HCT116 (cell line): ENCODE measurements around the gene DPYD. TPM values are rescaled to one million over a fixed set of nuclear protein-coding genes. Genes with fewer than 3 reads are reported as not detected.

ENCODE experiments used
- ATAC-seq: fragments of 200-7000 bp; cut with Tn5 transposase; 2 replicates; pipeline ENCODE4 v1.9.1; 2020; ENCODE audit warnings: mild to moderate bottlenecking, moderate library complexity
- BruUV-seq: library from RNA; stranded (reverse); fragments of 400-500 nt; replicated peaks from 2 replicates; lab custom pipeline; 2021; lab: Mats Ljungman, UMichigan
- CTCF ChIA-PET: fragments of 300-600 bp; sonication (Branson Sonifier 250); formaldehyde crosslinking; loops from one replicate; lab custom pipeline; 2021; ENCODE audit warnings: antibody characterized with exemption; lab: Charles Lee
- POLR2A ChIA-PET: fragments of 300-600, 350-600 bp; sonication (Branson Sonifier 250); formaldehyde crosslinking; loops from one replicate; lab custom pipeline; 2021; ENCODE audit warnings: antibody characterized with exemption; lab: Charles Lee
- RAD21 ChIA-PET, 2 experiments: fragments of 300-600 bp; sonication (Branson Sonifier 250); formaldehyde crosslinking; loops; one replicate each; lab custom pipeline; 2023; ENCODE audit warnings: low total read pairs in 2 of 2; ENCODE audit not compliant: uncharacterized antibody in 2 of 2, unreplicated experiment in 2 of 2, low non-redundant PET in 1 of 2; lab: Charles Lee
- DNase-seq: peaks from one replicate; pipeline ENCODE4 v3.0.0-alpha.2; 2010; ENCODE audit warnings: low read depth, low spot score
- H2AFZ ChIP-seq: fragments of 200-600 bp; shearing (Covaris generic), sonication (generic); 2 replicates; pipeline ENCODE4 v1.6.1; 2017; ENCODE audit warnings: low read depth, mixed run types, mixed read lengths, antibody characterized with exemption, low read length; ENCODE audit not compliant: poor library complexity, severe bottlenecking
- H3K27ac ChIP-seq: 2 replicates; pipeline ENCODE4 v1.5.1; 2012; ENCODE audit warnings: low read depth, low read length
- H3K27me3 ChIP-seq: fragments of 200-600 bp; sonication (generic); 2 replicates; pipeline ENCODE4 v1.6.1; 2016; ENCODE audit warnings: mixed run types, low read length, mixed read lengths; ENCODE audit not compliant: insufficient read depth
- H3K36me3 ChIP-seq, 2 experiments: fragments of 200-500 bp in 1 of 2; fragments of 200-600 bp in 1 of 2; sonication (Bioruptor generic) in 1 of 2; sonication (generic) in 1 of 2; 2 replicates each; pipeline versions ENCODE4 v1.5.1 to v1.6.1; 2014 to 2016; ENCODE audit warnings: low read length in 2 of 2, inconsistent platforms in 1 of 2, mixed read lengths in 1 of 2, mixed run types in 1 of 2; ENCODE audit not compliant: insufficient read depth in 2 of 2, control insufficient read depth in 1 of 2
- H3K4me1 ChIP-seq, 2 experiments: fragments of 200-600 bp in 1 of 2; sonication (generic) in 1 of 2; 2 replicates each; pipeline versions ENCODE4 v1.5.1 to v1.6.1; 2012 to 2017; ENCODE audit warnings: low read length in 2 of 2, inconsistent platforms in 1 of 2, mild to moderate bottlenecking in 1 of 2, mixed read lengths in 1 of 2, mixed run types in 1 of 2, moderate library complexity in 1 of 2; ENCODE audit not compliant: insufficient read depth in 2 of 2, control insufficient read depth in 1 of 2
- H3K4me2 ChIP-seq: fragments of 200-600 bp; sonication (generic); 2 replicates; pipeline ENCODE4 v1.6.1; 2017; ENCODE audit warnings: mixed run types, low read length, mixed read lengths
- H3K4me3 ChIP-seq, 2 experiments: fragments of 200-600 bp in 1 of 2; sonication (generic) in 1 of 2; replicated peaks in 1 of 2; 2 replicates each; pipeline ENCODE4 v1.5.1; 2011 to 2016; ENCODE audit warnings: low read length in 2 of 2, control low read depth in 1 of 2, low read depth in 1 of 2, mild to moderate bottlenecking in 1 of 2, mixed read lengths in 1 of 2, mixed run types in 1 of 2
- H3K79me2 ChIP-seq: fragments of 200-600 bp; sonication (generic); 2 replicates; pipeline ENCODE4 v1.6.1; 2017; ENCODE audit warnings: mild to moderate bottlenecking, mixed run types, low read length, moderate library complexity, mixed read lengths; ENCODE audit not compliant: insufficient read depth
- H3K9ac ChIP-seq: fragments of 200-600 bp; sonication (generic); 2 replicates; pipeline ENCODE4 v1.6.1; 2016; ENCODE audit warnings: low read length, mixed read lengths
- H3K9me2 ChIP-seq: fragments of 200-600 bp; sonication (generic), shearing (Covaris generic); 2 replicates; pipeline ENCODE4 v1.6.1; 2017; ENCODE audit warnings: mixed run types, mild to moderate bottlenecking, moderate library complexity; ENCODE audit not compliant: insufficient read depth
- H3K9me3 ChIP-seq, 2 experiments: fragments of 200-500 bp in 1 of 2; fragments of 200-600 bp in 1 of 2; sonication (Bioruptor generic) in 1 of 2; sonication (generic) in 1 of 2; 2 replicates each; pipeline ENCODE4 v1.6.1; 2014 to 2017; ENCODE audit warnings: low read length in 2 of 2, mixed read lengths in 2 of 2, inconsistent platforms in 1 of 2, low read depth in 1 of 2, mild to moderate bottlenecking in 1 of 2, mixed run types in 1 of 2, moderate library complexity in 1 of 2; ENCODE audit not compliant: control insufficient read depth in 1 of 2, insufficient read depth in 1 of 2
- H4K20me1 ChIP-seq: fragments of 200-600 bp; sonication (generic), shearing (Covaris generic); 2 replicates; pipeline ENCODE4 v1.6.1; 2017; ENCODE audit warnings: mixed run types, mild to moderate bottlenecking, moderate library complexity; ENCODE audit not compliant: insufficient read depth
- CBX3 ChIP-seq: IDR thresholded peaks from 2 replicates; pipeline ENCODE4 v1.6.1; 2012; ENCODE audit warnings: low read depth
- CEBPB ChIP-seq: IDR thresholded peaks from 2 replicates; pipeline ENCODE4 v1.6.1; 2012; ENCODE audit warnings: low read depth
- EZH2 ChIP-seq: fragments of 200-600 bp; sonication (generic); IDR thresholded peaks from 2 replicates; pipeline ENCODE4 v1.6.1; 2017; ENCODE audit warnings: antibody characterized with exemption, mixed run types
- EZH2phosphoT487 ChIP-seq: fragments of 200-600 bp; IDR thresholded peaks from 2 replicates; pipeline ENCODE4 v1.6.1; 2018; ENCODE audit warnings: antibody characterized with exemption, borderline replicate concordance
- FOSL1 ChIP-seq: IDR thresholded peaks from 2 replicates; pipeline ENCODE4 v1.6.1; 2012; ENCODE audit warnings: low read depth
- JUND ChIP-seq: IDR thresholded peaks from 2 replicates; pipeline ENCODE4 v1.6.1; 2012
- POLR2A ChIP-seq: IDR thresholded peaks from 2 replicates; pipeline ENCODE4 v1.7.0; 2011; ENCODE audit warnings: borderline replicate concordance; ENCODE audit not compliant: insufficient read depth, insufficient read length; ENCODE audit errors: extremely low read depth
- POLR2AphosphoS5 ChIP-seq: IDR thresholded peaks from 2 replicates; pipeline ENCODE4 v1.6.1; 2011; ENCODE audit warnings: mild to moderate bottlenecking, low read depth, low read length, moderate library complexity
- RAD21 ChIP-seq: IDR thresholded peaks from 2 replicates; pipeline ENCODE4 v1.6.1; 2012; ENCODE audit warnings: low read depth, mild to moderate bottlenecking
- SIN3A ChIP-seq: IDR thresholded peaks from 2 replicates; pipeline ENCODE4 v1.6.1; 2012; ENCODE audit warnings: low read depth
- SP1 ChIP-seq: IDR thresholded peaks from 2 replicates; pipeline ENCODE4 v1.6.1; 2012; ENCODE audit warnings: low read depth
- SRF ChIP-seq: IDR thresholded peaks from 2 replicates; pipeline ENCODE4 v1.6.1; 2012; ENCODE audit warnings: low read depth
- intact Hi-C: fragments of 100-400 bp; cut with micrococcal nuclease; formaldehyde crosslinking; loops from 2 replicates; pipeline ENCODE4 v1.10.0; 2022
- total RNA-seq: library from RNA; stranded (reverse); gene quantifications from one replicate; pipeline ENCODE4 v1.2.1, GENCODE V29; 2021; ENCODE audit not compliant: unreplicated experiment
- TF ChIP-seq, protein P1 (sequence below): IDR thresholded peaks from 2 replicates; pipeline ENCODE4 v1.6.1; 2012; ENCODE audit warnings: low read depth
- TF ChIP-seq, protein P2 (sequence below): IDR thresholded peaks from 2 replicates; pipeline ENCODE4 v1.6.1; 2012
- TF ChIP-seq, protein P3 (sequence below), 3 experiments: fragments of 200-600 bp in 1 of 3; sonication (generic) in 1 of 3; IDR thresholded peaks in 2 of 3; conservative IDR thresholded peaks in 1 of 3; 2 replicates each; pipeline ENCODE4 v1.5.1; 2012 to 2017; ENCODE audit warnings: low read depth in 2 of 3, low read length in 2 of 3, antibody characterized with exemption in 1 of 3, borderline replicate concordance in 1 of 3, control low read depth in 1 of 3, mild to moderate bottlenecking in 1 of 3, mixed read lengths in 1 of 3, mixed run types in 1 of 3, moderate library complexity in 1 of 3; ENCODE audit not compliant: insufficient read depth in 1 of 3

DPYD gene
- total RNA-seq, 1 experiment from 2014 or later: 1.7 TPM

DNA sequence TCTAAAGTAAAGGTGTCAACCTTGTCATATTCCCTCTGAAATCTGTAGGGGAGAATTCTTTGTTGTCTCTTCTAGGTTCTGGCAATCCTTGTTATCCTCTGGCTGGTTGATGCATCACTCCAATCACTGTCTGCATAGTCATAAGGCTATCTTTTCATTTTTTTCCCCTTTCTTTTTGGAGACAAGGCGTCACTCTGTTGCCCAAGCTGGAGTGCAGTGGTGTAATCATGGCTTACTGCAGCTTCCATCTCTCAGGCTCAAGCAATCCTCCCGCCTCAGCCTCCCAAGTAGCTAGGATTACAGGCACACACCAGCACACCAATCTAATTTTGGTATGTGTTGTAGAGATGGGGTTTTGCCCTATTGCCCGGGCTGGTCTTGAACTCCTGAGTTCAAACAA, 12.9 kb downstream of the DPYD start:
- CTCF ChIA-PET: no interaction called here
- POLR2A ChIA-PET: no interaction called here
- DNase-seq: no peak

DNA sequence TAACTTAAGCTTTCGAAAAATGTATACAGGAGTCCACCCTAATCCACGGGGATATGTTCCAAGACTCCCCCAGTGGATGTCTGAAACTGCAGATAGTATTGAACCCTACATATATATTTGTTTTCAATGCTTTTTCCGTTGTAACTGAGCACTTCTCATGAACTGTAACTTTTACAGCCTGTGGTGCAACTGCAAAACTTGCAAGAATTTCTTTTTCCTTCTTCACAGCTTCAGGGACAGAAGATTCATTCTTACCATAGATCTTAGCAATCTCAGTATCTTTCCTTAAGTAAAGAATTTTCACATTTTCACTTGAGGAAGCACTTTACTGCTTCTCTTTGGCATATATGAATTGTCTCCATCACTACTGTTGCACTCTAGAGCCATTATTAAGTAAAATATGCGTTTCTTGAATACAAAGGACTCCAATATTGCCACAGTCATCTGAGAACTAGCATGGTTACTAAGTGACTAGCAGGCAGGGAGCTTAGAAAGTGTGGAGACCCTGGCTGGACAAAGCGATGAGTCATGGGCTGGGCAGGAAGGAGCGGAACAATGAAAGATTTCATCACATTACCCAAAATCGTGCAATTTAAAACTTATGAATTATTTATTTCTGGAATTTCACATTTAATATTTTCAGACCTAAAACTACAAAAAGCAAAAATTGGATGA, 14.1 kb downstream of the DPYD start:
- Histone ChIP-seq H3K36me3 (no peaks in the 10 kb centered on the region), H3K9me2 (no peaks in the 10 kb centered on the region), H3K27ac (no peak overlapping the region), H3K4me1 (peaks cover 0 to 5% of the 10 kb centered on the region in 2 experiments; a peak in 1 of 4 replicates), H3K27me3 (no peaks in the 10 kb centered on the region), H2AFZ (no peak overlapping the region), H3K9me3 (no peaks in the 10 kb centered on the region), H3K9ac (no peak overlapping the region), H3K4me2 (peak overlapping the region; percentile 23; the same call in 1 of the 2 replicates), H3K4me3 (no peak overlapping the region), H3K79me2 (no peaks in the 10 kb centered on the region), H4K20me1 (no peaks in the 10 kb centered on the region)
- ChIA-PET CTCF (no interaction called here), RAD21 (no interaction called here), POLR2A (no interaction called here)
- ATAC-seq (no peak), DNase-seq (no peak)
- intact Hi-C loops: no loop called here
- BruUV-seq: no TSS peak
- TF ChIP-seq, protein P1, sequence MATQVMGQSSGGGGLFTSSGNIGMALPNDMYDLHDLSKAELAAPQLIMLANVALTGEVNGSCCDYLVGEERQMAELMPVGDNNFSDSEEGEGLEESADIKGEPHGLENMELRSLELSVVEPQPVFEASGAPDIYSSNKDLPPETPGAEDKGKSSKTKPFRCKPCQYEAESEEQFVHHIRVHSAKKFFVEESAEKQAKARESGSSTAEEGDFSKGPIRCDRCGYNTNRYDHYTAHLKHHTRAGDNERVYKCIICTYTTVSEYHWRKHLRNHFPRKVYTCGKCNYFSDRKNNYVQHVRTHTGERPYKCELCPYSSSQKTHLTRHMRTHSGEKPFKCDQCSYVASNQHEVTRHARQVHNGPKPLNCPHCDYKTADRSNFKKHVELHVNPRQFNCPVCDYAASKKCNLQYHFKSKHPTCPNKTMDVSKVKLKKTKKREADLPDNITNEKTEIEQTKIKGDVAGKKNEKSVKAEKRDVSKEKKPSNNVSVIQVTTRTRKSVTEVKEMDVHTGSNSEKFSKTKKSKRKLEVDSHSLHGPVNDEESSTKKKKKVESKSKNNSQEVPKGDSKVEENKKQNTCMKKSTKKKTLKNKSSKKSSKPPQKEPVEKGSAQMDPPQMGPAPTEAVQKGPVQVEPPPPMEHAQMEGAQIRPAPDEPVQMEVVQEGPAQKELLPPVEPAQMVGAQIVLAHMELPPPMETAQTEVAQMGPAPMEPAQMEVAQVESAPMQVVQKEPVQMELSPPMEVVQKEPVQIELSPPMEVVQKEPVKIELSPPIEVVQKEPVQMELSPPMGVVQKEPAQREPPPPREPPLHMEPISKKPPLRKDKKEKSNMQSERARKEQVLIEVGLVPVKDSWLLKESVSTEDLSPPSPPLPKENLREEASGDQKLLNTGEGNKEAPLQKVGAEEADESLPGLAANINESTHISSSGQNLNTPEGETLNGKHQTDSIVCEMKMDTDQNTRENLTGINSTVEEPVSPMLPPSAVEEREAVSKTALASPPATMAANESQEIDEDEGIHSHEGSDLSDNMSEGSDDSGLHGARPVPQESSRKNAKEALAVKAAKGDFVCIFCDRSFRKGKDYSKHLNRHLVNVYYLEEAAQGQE: no peak
- TF ChIP-seq FOSL1 (peak; percentile 31; the same call in 1 of the 2 replicates), EZH2phosphoT487 (no peak), SRF (no peak), POLR2AphosphoS5 (no peak), CBX3 (no peak), JUND (0 out of 2 replicates have a peak, but pooled peaks have one; percentile 16), CEBPB (peak; percentile 50; the same call in 1 of the 2 replicates), RAD21 (no peak), POLR2A (no peak), SIN3A (no peak)
- TF ChIP-seq, protein P2, sequence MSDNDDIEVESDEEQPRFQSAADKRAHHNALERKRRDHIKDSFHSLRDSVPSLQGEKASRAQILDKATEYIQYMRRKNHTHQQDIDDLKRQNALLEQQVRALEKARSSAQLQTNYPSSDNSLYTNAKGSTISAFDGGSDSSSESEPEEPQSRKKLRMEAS: no peak
- TF ChIP-seq, protein P3, sequence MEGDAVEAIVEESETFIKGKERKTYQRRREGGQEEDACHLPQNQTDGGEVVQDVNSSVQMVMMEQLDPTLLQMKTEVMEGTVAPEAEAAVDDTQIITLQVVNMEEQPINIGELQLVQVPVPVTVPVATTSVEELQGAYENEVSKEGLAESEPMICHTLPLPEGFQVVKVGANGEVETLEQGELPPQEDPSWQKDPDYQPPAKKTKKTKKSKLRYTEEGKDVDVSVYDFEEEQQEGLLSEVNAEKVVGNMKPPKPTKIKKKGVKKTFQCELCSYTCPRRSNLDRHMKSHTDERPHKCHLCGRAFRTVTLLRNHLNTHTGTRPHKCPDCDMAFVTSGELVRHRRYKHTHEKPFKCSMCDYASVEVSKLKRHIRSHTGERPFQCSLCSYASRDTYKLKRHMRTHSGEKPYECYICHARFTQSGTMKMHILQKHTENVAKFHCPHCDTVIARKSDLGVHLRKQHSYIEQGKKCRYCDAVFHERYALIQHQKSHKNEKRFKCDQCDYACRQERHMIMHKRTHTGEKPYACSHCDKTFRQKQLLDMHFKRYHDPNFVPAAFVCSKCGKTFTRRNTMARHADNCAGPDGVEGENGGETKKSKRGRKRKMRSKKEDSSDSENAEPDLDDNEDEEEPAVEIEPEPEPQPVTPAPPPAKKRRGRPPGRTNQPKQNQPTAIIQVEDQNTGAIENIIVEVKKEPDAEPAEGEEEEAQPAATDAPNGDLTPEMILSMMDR (IDR thresholded peaks at IDR 0.05 in 2 of 3, conservative IDR thresholded peaks at IDR 0.05 in 1 of 3; ENCODE audit: borderline replicate concordance in 1 of 3, insufficient read depth in 1 of 3, low read depth in 2 of 3, low read length in 2 of 3): no peak

More for the DNA sequence above, 12.9 kb downstream of the DPYD start:
- H3K4me2 ChIP-seq: no peak overlapping the region
- H3K9me2 ChIP-seq: no peaks in the 10 kb centered on the region
- no peaks in the 10 kb centered on the region for H3K27me3 ChIP-seq
- no peak overlapping the region for H2AFZ ChIP-seq
- no peak for TF ChIP-seq EZH2
- no peak for TF ChIP-seq RAD21
- TF ChIP-seq SP1: no peak
- TF ChIP-seq, all 23 proteins: peak for 0
- intact Hi-C loops: no loop called here
- Histone ChIP-seq H3K27ac (no peak overlapping the region), H3K4me3 (no peak overlapping the region), H3K4me1 (peaks cover 0 to 5% of the 10 kb centered on the region in 2 experiments; a peak in 1 of 4 replicates), H3K9me3 (no peaks in the 10 kb centered on the region), H3K9ac (no peak overlapping the region), H3K36me3 (no peaks in the 10 kb centered on the region), H4K20me1 (no peaks in the 10 kb centered on the region), H3K79me2 (no peaks in the 10 kb centered on the region)
- ATAC-seq: no peak
- RAD21 ChIA-PET: interaction anchor here in 1 of 2 experiments (0.6 kb wide), 1 partner anchor 11 kb away, joined by 3 read pairs; no protein-coding TSS in a partner anchor
- BruUV-seq: no TSS peak
